GM23338 (cell line): Measurements from ENCODE around the gene FGD3. TPM values are rescaled to one million over a fixed set of nuclear protein-coding genes. Genes with fewer than 3 reads are reported as not detected.

Source experiments
- ATAC-seq: fragments of 200-7000 bp; cut with Tn5 transposase; 3 replicates; pipeline ENCODE4 v1.9.1; 2020
- DNase-seq: peaks from one replicate; pipeline ENCODE4 v3.0.0-alpha.2; 2015; ENCODE audit warnings: low spot score
- H2AFZ ChIP-seq: fragments of 200-600 bp; sonication (generic); 2 replicates; pipeline ENCODE4 v1.8.0; 2016; ENCODE audit warnings: antibody characterized with exemption, mild to moderate bottlenecking, moderate library complexity
- H3F3A ChIP-seq: fragments of 200-600 bp; sonication (generic); replicated peaks from 2 replicates; pipeline ENCODE4 v1.8.0; 2017; ENCODE audit warnings: antibody characterized with exemption, mixed run types, low read depth
- H3K27ac ChIP-seq: fragments of 200-600 bp; sonication (generic); 2 replicates; pipeline ENCODE4 v1.6.1; 2016; ENCODE audit warnings: low read depth
- H3K27me3 ChIP-seq: fragments of 200-600 bp; sonication (generic); 2 replicates; pipeline ENCODE4 v1.8.0; 2016; ENCODE audit warnings: mild to moderate bottlenecking, mixed run types, moderate library complexity; ENCODE audit not compliant: insufficient read depth
- H3K36me3 ChIP-seq: fragments of 200-600 bp; sonication (generic); 2 replicates; pipeline ENCODE4 v1.8.0; 2016; ENCODE audit warnings: mild to moderate bottlenecking; ENCODE audit not compliant: insufficient read depth
- H3K4me1 ChIP-seq: fragments of 200-600 bp; sonication (generic); 2 replicates; pipeline ENCODE4 v1.8.0; 2016; ENCODE audit warnings: mild to moderate bottlenecking, moderate library complexity; ENCODE audit not compliant: insufficient read depth
- H3K4me2 ChIP-seq: fragments of 200-600 bp; sonication (generic); 2 replicates; pipeline ENCODE4 v1.7.1; 2017; ENCODE audit warnings: mixed run types
- H3K4me3 ChIP-seq: fragments of 200-600 bp; sonication (generic); 2 replicates; pipeline ENCODE4 v1.6.1; 2016; ENCODE audit warnings: mixed run types
- H3K79me2 ChIP-seq: fragments of 200-600 bp; sonication (generic); replicated peaks from 2 replicates; pipeline ENCODE4 v1.8.0; 2017; ENCODE audit warnings: mild to moderate bottlenecking; ENCODE audit not compliant: insufficient read depth
- H3K9me2 ChIP-seq: fragments of 200-600 bp; sonication (generic); 2 replicates; pipeline ENCODE4 v1.8.0; 2017; ENCODE audit not compliant: insufficient read depth
- H4K20me1 ChIP-seq: fragments of 200-600 bp; sonication (generic); replicated peaks from 2 replicates; pipeline ENCODE4 v1.8.0; 2017; ENCODE audit warnings: mild to moderate bottlenecking; ENCODE audit not compliant: insufficient read depth
- H3K27ac Mint-ChIP-seq: 2 replicates; pipeline ENCODE4 v1.8.0; 2020; ENCODE audit warnings: inconsistent platforms, mild to moderate bottlenecking, moderate library complexity, mixed read lengths
- H3K27me3 Mint-ChIP-seq: 3 replicates; pipeline ENCODE4 v1.8.0; 2022; ENCODE audit warnings: low read depth, mild to moderate bottlenecking, moderate library complexity, mixed read lengths, inconsistent platforms; ENCODE audit not compliant: insufficient read depth, poor library complexity
- H3K36me3 Mint-ChIP-seq: 3 replicates; pipeline ENCODE4 v1.8.0; 2021; ENCODE audit warnings: low read depth, mild to moderate bottlenecking, inconsistent platforms, moderate library complexity, mixed read lengths
- H3K4me1 Mint-ChIP-seq: 3 replicates; pipeline ENCODE4 v1.8.0; 2020; ENCODE audit warnings: mild to moderate bottlenecking, inconsistent platforms, mixed read lengths
- H3K4me3 Mint-ChIP-seq: 3 replicates; pipeline ENCODE4 v1.8.0; 2021; ENCODE audit warnings: moderate library complexity, mild to moderate bottlenecking, inconsistent platforms, mixed read lengths
- H3K9me3 Mint-ChIP-seq: 3 replicates; pipeline ENCODE4 v1.8.0; 2020; ENCODE audit warnings: moderate library complexity, mild to moderate bottlenecking, inconsistent platforms, mixed read lengths
- CREB1 ChIP-seq: fragments of 250-450 bp; sonication (Bioruptor Pico); IDR thresholded peaks from 2 replicates; pipeline ENCODE4 v1.5.0; 2020; ENCODE audit warnings: low read depth, mild to moderate bottlenecking, moderate library complexity
- CTCF ChIP-seq, 2 experiments: fragments of 200-600 bp in 1 of 2; sonication (generic) in 1 of 2; conservative IDR thresholded peaks; 2 replicates each; pipeline versions ENCODE4 v1.5.1 to v1.6.1; 2016 to 2017; ENCODE audit warnings: antibody characterized with exemption in 2 of 2, low read depth in 2 of 2, mild to moderate bottlenecking in 2 of 2, moderate library complexity in 1 of 2
- ETS1 ChIP-seq: IDR thresholded peaks from 2 replicates; pipeline ENCODE4 v1.6.1; 2016; ENCODE audit warnings: antibody characterized with exemption
- EZH2 ChIP-seq: fragments of 200-600 bp; sonication (generic); IDR thresholded peaks from one replicate; pipeline ENCODE4 v1.8.0; 2017; ENCODE audit warnings: antibody characterized with exemption, mild to moderate bottlenecking, low read depth; ENCODE audit not compliant: unreplicated experiment
- EZH2phosphoT487 ChIP-seq: fragments of 200-600 bp; sonication (generic); IDR thresholded peaks from one replicate; pipeline ENCODE4 v1.8.1; 2018; ENCODE audit warnings: antibody characterized with exemption; ENCODE audit not compliant: unreplicated experiment
- JUNB ChIP-seq: IDR thresholded peaks from one replicate; pipeline ENCODE4 v1.6.1; 2016; ENCODE audit warnings: antibody characterized with exemption; ENCODE audit not compliant: unreplicated experiment
- NANOG ChIP-seq: IDR thresholded peaks from 2 replicates; pipeline ENCODE4 v1.6.1; 2016; ENCODE audit warnings: antibody characterized with exemption, borderline replicate concordance
- POLR2AphosphoS5 ChIP-seq: IDR thresholded peaks from 2 replicates; pipeline ENCODE4 v1.6.1; 2016; ENCODE audit warnings: antibody characterized with exemption, low read depth
- REST ChIP-seq: IDR thresholded peaks from one replicate; pipeline ENCODE4 v1.6.1; 2018; ENCODE audit warnings: antibody characterized with exemption; ENCODE audit not compliant: unreplicated experiment
- STAT1 ChIP-seq: IDR thresholded peaks from one replicate; pipeline ENCODE4 v1.6.1; 2016; ENCODE audit warnings: antibody characterized with exemption; ENCODE audit not compliant: unreplicated experiment
- ZNF114 ChIP-seq: fragments of 250-450 bp; sonication (Bioruptor Pico); IDR thresholded peaks from 2 replicates; pipeline ENCODE4 v1.5.0; 2020; ENCODE audit warnings: mild to moderate bottlenecking, moderate library complexity
- ZNF331 ChIP-seq: fragments of 250-450 bp; sonication (Bioruptor Pico); IDR thresholded peaks from 2 replicates; pipeline ENCODE4 v1.5.0; 2020; ENCODE audit warnings: low read depth, mild to moderate bottlenecking, moderate library complexity
- ZNF462 ChIP-seq: fragments of 250-450 bp; sonication (Bioruptor Pico); IDR thresholded peaks from 2 replicates; pipeline ENCODE4 v1.5.0; 2020; ENCODE audit warnings: mild to moderate bottlenecking, moderate library complexity
- polyA plus RNA-seq: library from polyadenylated mRNA; unstranded; fragments of >200 nt; fragmentation: Nextera tagmentation; extraction: Ambion mirVana; gene quantifications from 2 replicates; pipeline ENCODE4 v1.2.1, GENCODE V29; 2016
- total RNA-seq: library from RNA; depleted of rRNA; stranded (reverse); fragments of >200 nt; shearing (Covaris generic); gene quantifications from 2 replicates; pipeline ENCODE4 v1.2.3, GENCODE V29; 2014

Gene FGD3
- total and polyA plus RNA-seq, 2 experiments from 2014 or later, result 0.95 to 1.7 TPM

- Histone ChIP-seq H3K36me3 (no peaks in the 10 kb centered on the region), H3K27ac (no peak overlapping the region), H3K4me2 (no peak overlapping the region), H3F3A (no peaks in the 10 kb centered on the region), H3K79me2 (no peaks in the 10 kb centered on the region), H2AFZ (no peak overlapping the region), H3K4me1 (no peaks in the 10 kb centered on the region; the same call in 1 of the 2 replicates), H3K4me3 (no peak overlapping the region), H3K27me3 (no peaks in the 10 kb centered on the region), H4K20me1 (no peaks in the 10 kb centered on the region), H3K9me2 (no peaks in the 10 kb centered on the region)
- no peaks in the 10 kb centered on the region; the same call in 2 of the 3 replicates for H3K9me3 Mint-ChIP-seq
- no peak for DNase-seq
- peaks cover 4% of the 10 kb centered on the region for H3K27me3 Mint-ChIP-seq
- TF ChIP-seq CTCF (conservative IDR thresholded peaks at IDR 0.05; ENCODE audit: low read depth in 2 of 2), result no peak
- TF ChIP-seq EZH2phosphoT487, result no peak
- no peak for TF ChIP-seq EZH2
- no peak for TF ChIP-seq REST
- no peak for TF ChIP-seq POLR2AphosphoS5
- TF ChIP-seq CREB1, result no peak
- TF ChIP-seq ETS1, result no peak
- no peak for TF ChIP-seq ZNF331 (CRISPR knock-in tag)
- no peak for TF ChIP-seq ZNF114 (CRISPR knock-in tag)
- TF ChIP-seq ZNF462 (CRISPR knock-in tag), result no peak
- no peak for TF ChIP-seq NANOG
- no peak for TF ChIP-seq STAT1
- no peak for TF ChIP-seq JUNB
- no peak for ATAC-seq
- no peaks in the 10 kb centered on the region for H3K36me3 Mint-ChIP-seq
- peaks cover 4% of the 10 kb centered on the region; the same call in 2 of the 3 replicates for H3K4me1 Mint-ChIP-seq
- H3K27ac Mint-ChIP-seq, result no peak overlapping the region
- H3K4me3 Mint-ChIP-seq, result no peak overlapping the region
These were observed 30.0 kb upstream of the FGD3 start for GRCh38 chr9:92917176-92917800.
